ENCODE data around the gene STK25.

DNA sequence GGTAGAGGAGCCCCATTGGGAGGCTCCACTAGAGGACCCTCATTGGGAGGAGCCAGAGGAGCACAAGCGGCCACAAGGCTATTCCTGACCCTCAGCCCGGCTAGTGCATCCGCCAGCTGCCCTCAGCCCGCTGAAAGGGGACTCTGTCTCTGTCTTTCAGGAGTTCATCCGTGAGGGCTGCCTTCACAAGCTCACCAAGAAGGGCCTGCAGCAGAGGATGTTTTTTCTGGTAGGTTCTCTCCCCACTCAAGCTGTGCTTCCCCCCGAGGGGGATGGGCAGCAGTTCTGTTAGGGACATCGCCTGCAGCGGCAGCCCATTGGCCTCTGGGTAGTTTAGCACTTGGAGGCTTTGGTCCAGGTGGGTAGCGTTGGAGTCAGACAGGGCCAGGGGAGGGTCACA is 25.1 kb downstream of the STK25 start:
- TF ChIP-seq, protein P1, sequence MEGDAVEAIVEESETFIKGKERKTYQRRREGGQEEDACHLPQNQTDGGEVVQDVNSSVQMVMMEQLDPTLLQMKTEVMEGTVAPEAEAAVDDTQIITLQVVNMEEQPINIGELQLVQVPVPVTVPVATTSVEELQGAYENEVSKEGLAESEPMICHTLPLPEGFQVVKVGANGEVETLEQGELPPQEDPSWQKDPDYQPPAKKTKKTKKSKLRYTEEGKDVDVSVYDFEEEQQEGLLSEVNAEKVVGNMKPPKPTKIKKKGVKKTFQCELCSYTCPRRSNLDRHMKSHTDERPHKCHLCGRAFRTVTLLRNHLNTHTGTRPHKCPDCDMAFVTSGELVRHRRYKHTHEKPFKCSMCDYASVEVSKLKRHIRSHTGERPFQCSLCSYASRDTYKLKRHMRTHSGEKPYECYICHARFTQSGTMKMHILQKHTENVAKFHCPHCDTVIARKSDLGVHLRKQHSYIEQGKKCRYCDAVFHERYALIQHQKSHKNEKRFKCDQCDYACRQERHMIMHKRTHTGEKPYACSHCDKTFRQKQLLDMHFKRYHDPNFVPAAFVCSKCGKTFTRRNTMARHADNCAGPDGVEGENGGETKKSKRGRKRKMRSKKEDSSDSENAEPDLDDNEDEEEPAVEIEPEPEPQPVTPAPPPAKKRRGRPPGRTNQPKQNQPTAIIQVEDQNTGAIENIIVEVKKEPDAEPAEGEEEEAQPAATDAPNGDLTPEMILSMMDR (conservative IDR thresholded peaks at IDR 0.05; ENCODE audit: low read depth, low read length) = no peak
- TF ChIP-seq EZH2 (IDR thresholded peaks at IDR 0.05; ENCODE audit: borderline replicate concordance, low read depth, low read length, poor library complexity, severe bottlenecking) = no peak

Measured in A673 (cell line).